T-helper 2 cell treated with Interferon-gamma antibody and Interleukin-4, amounts not matched to agents 5 μg/mL and 100 μg/mL, for 36 hours (primary cell): Measurements from ENCODE around the gene DZIP1.

Source experiments
- DNase-seq: peaks from one replicate; pipeline ENCODE4 v3.0.0; 2021; ENCODE audit warnings: low spot score
- H3K27ac Mint-ChIP-seq: one replicate; pipeline ENCODE4 v1.8.0; 2021; ENCODE audit warnings: mild to moderate bottlenecking, mixed read lengths
- H3K27me3 Mint-ChIP-seq: one replicate; pipeline ENCODE4 v1.8.0; 2021; ENCODE audit warnings: low read depth, mixed read lengths
- H3K36me3 Mint-ChIP-seq: one replicate; pipeline ENCODE4 v1.8.0; 2021; ENCODE audit warnings: low read depth, mixed read lengths
- H3K4me1 Mint-ChIP-seq: one replicate; pipeline ENCODE4 v1.8.0; 2021; ENCODE audit warnings: low read depth, mixed read lengths
- H3K4me3 Mint-ChIP-seq: one replicate; pipeline ENCODE4 v1.8.0; 2022; ENCODE audit warnings: mild to moderate bottlenecking, moderate library complexity, mixed read lengths
- H3K9me3 Mint-ChIP-seq: one replicate; pipeline ENCODE4 v1.8.0; 2021; ENCODE audit warnings: mixed read lengths

DZIP1 gene

GRCh38 chr13:95540888-95541287 lies 103.6 kb downstream of the DZIP1 start:
- H3K9me3 Mint-ChIP-seq, result no peaks in the 10 kb centered on the region
- no peaks in the 10 kb centered on the region for H3K27me3 Mint-ChIP-seq
- DNase-seq, result no peak
- no peaks in the 10 kb centered on the region for H3K36me3 Mint-ChIP-seq
- H3K4me1 Mint-ChIP-seq, result no peaks in the 10 kb centered on the region
- no peak overlapping the region for H3K27ac Mint-ChIP-seq
- no peak overlapping the region for H3K4me3 Mint-ChIP-seq

- H3K9me3 Mint-ChIP-seq, result no peaks in the 10 kb centered on the region
- no peak for DNase-seq
- H3K27ac Mint-ChIP-seq, result no peak overlapping the region
- H3K4me3 Mint-ChIP-seq, result no peak overlapping the region
- H3K4me1 Mint-ChIP-seq, result no peaks in the 10 kb centered on the region
- H3K36me3 Mint-ChIP-seq, result no peaks in the 10 kb centered on the region
- H3K27me3 Mint-ChIP-seq, result no peaks in the 10 kb centered on the region
These were observed 107.8 kb downstream of the DZIP1 start for GRCh38 chr13:95536632-95537241.

GRCh38 chr13:95535243-95535642 lies 109.3 kb downstream of the DZIP1 start:
- no peaks in the 10 kb centered on the region for H3K4me1 Mint-ChIP-seq
- DNase-seq, result peak; percentile 10
- no peaks in the 10 kb centered on the region for H3K27me3 Mint-ChIP-seq
- H3K4me3 Mint-ChIP-seq, result no peak overlapping the region
- H3K36me3 Mint-ChIP-seq, result no peaks in the 10 kb centered on the region
- H3K9me3 Mint-ChIP-seq, result no peaks in the 10 kb centered on the region
- no peak overlapping the region for H3K27ac Mint-ChIP-seq

DNA sequence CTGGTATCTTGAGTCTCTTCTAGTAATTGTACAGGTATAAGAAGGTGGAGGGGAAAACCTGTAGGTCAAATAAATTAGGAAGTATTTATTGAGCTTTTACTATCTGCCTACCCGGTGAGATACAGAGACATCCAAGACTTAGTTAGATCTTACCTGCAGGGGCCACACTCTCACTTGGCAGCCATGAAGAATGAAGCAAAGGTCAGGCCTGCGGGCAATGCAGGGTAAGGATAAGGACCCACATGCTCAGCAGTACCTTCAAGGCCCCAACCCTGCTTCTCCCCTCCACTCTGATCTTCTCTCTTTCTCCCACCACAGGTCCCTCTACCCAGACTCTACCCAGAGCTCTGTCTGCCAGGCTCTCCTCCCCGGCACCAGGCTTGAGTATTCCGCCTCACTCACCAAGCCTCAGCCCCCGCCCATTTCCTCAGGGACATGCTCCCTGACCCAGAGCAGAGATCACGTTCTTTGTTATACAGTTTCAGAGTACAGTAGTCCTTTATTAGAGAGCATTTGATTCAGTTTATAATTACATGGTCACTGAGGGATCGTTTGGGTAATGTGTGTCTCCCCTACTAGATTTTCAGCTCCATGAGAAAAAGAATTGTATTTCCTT lies 110.9 kb downstream of the DZIP1 start:
- no peak for DNase-seq
- no peaks in the 10 kb centered on the region for H3K4me1 Mint-ChIP-seq
- no peak overlapping the region for H3K4me3 Mint-ChIP-seq
- no peak overlapping the region for H3K27ac Mint-ChIP-seq
- no peaks in the 10 kb centered on the region for H3K9me3 Mint-ChIP-seq
- H3K27me3 Mint-ChIP-seq, result no peaks in the 10 kb centered on the region
- H3K36me3 Mint-ChIP-seq, result no peaks in the 10 kb centered on the region

GRCh38 chr13:95530178-95530577 lies 114.3 kb downstream of the DZIP1 start:
- DNase-seq, result no peak
- no peaks in the 10 kb centered on the region for H3K4me1 Mint-ChIP-seq
- no peaks in the 10 kb centered on the region for H3K36me3 Mint-ChIP-seq
- no peak overlapping the region for H3K27ac Mint-ChIP-seq
- no peaks in the 10 kb centered on the region for H3K9me3 Mint-ChIP-seq
- peaks cover 3% of the 10 kb centered on the region for H3K27me3 Mint-ChIP-seq
- no peak overlapping the region for H3K4me3 Mint-ChIP-seq
